GM23248 (cell line): ENCODE results near the gene TRHDE. TPM values are rescaled to one million over a fixed set of nuclear protein-coding genes. Genes with fewer than 3 reads are reported as not detected.

Experiments
- DNase-seq: peaks from one replicate; pipeline ENCODE4 v3.0.0-alpha.2; 2015
- H2AFZ ChIP-seq: fragments of 200-600 bp; sonication (generic); 2 replicates; pipeline ENCODE4 v1.6.1; 2016; ENCODE audit warnings: antibody characterized with exemption
- H3F3A ChIP-seq: fragments of 200-600 bp; sonication (generic); 2 replicates; pipeline ENCODE4 v1.6.1; 2016; ENCODE audit warnings: mild to moderate bottlenecking, antibody characterized with exemption, mixed run types; ENCODE audit not compliant: insufficient read depth
- H3K27ac ChIP-seq: fragments of 200-600 bp; sonication (generic); 2 replicates; pipeline ENCODE4 v1.5.1; 2016; ENCODE audit warnings: mild to moderate bottlenecking
- H3K27me3 ChIP-seq: fragments of 200-600 bp; sonication (generic); replicated peaks from 2 replicates; pipeline ENCODE4 v1.6.1; 2016; ENCODE audit warnings: mild to moderate bottlenecking; ENCODE audit not compliant: insufficient read depth
- H3K36me3 ChIP-seq: fragments of 200-600 bp; sonication (generic); 2 replicates; pipeline ENCODE4 v1.6.1; 2016; ENCODE audit warnings: low read depth, mild to moderate bottlenecking
- H3K4me1 ChIP-seq: fragments of 200-600 bp; sonication (generic); 2 replicates; pipeline ENCODE4 v1.6.1; 2016; ENCODE audit warnings: mild to moderate bottlenecking; ENCODE audit not compliant: insufficient read depth
- H3K4me2 ChIP-seq: fragments of 200-600 bp; sonication (generic); one replicate; pipeline ENCODE4 v1.6.1; 2016; ENCODE audit warnings: mild to moderate bottlenecking; ENCODE audit not compliant: unreplicated experiment
- H3K4me3 ChIP-seq: fragments of 200-600 bp; sonication (generic); 2 replicates; pipeline ENCODE4 v1.5.1; 2016; ENCODE audit warnings: mild to moderate bottlenecking
- H3K79me2 ChIP-seq: fragments of 200-600 bp; sonication (generic); 2 replicates; pipeline ENCODE4 v1.6.1; 2016; ENCODE audit warnings: mild to moderate bottlenecking; ENCODE audit not compliant: insufficient read depth
- H3K9ac ChIP-seq: fragments of 200-600 bp; sonication (generic); 2 replicates; pipeline ENCODE4 v1.6.1; 2016; ENCODE audit warnings: mild to moderate bottlenecking
- H3K9me2 ChIP-seq: fragments of 200-600 bp; sonication (generic); 2 replicates; pipeline ENCODE4 v1.6.1; 2016; ENCODE audit warnings: mixed run types, mild to moderate bottlenecking, moderate library complexity; ENCODE audit not compliant: insufficient read depth
- H3K9me3 ChIP-seq: fragments of 200-600 bp; sonication (generic); one replicate; pipeline ENCODE4 v1.6.1; 2017; ENCODE audit warnings: low read depth
- H4K20me1 ChIP-seq: fragments of 200-600 bp; sonication (generic); 2 replicates; pipeline ENCODE4 v1.6.0; 2016; ENCODE audit not compliant: insufficient read depth
- EZH2 ChIP-seq: fragments of 200-600 bp; sonication (generic); IDR thresholded peaks from 2 replicates; pipeline ENCODE4 v1.6.1; 2018; ENCODE audit warnings: antibody characterized with exemption, mild to moderate bottlenecking; ENCODE audit not compliant: insufficient read depth, poor library complexity, severe bottlenecking
- EZH2phosphoT487 ChIP-seq: fragments of 200-600 bp; sonication (generic); IDR thresholded peaks from 2 replicates; pipeline ENCODE4 v1.6.1; 2018; ENCODE audit warnings: antibody characterized with exemption, moderate library complexity, mild to moderate bottlenecking, low read depth; ENCODE audit not compliant: insufficient read depth
- WGBS, 2 experiments: methylation state at CpG; one replicate each; pipeline ENCODE4 v1.1.6; 2015 to 2017; ENCODE audit warnings: low lambda C conversion rate in 2 of 2, low coverage in 1 of 2; ENCODE audit errors: missing lambda C conversion rate in 2 of 2; 5-methylcytosine and 5-hydroxymethylcytosine counted together
- in situ Hi-C: fragments of 300-500 bp; cut with MboI; formaldehyde crosslinking; loops from 2 replicates; pipeline ENCODE4 v1.15.0; 2020
- polyA plus RNA-seq: library from polyadenylated mRNA; unstranded; fragments of >200 nt; fragmentation: Nextera tagmentation; extraction: Ambion mirVana; gene quantifications from 2 replicates; pipeline ENCODE4 v1.2.1, GENCODE V29; 2016
- total RNA-seq: library from RNA; depleted of rRNA; stranded (reverse); fragments of >200 nt; shearing (Covaris generic); gene quantifications from 2 replicates; pipeline ENCODE4 v1.2.3, GENCODE V29; 2014

TRHDE gene
- total and polyA plus RNA-seq, 2 experiments from 2014 or later, result 1.4 to 2.8 TPM

- Histone ChIP-seq H3K9ac (no peak overlapping the region), H3K4me2 (no peak overlapping the region), H3K4me1 (no peaks in the 10 kb centered on the region), H3K36me3 (no peaks in the 10 kb centered on the region), H3K27me3 (peaks cover 31% of the 10 kb centered on the region), H3F3A (no peaks in the 10 kb centered on the region), H2AFZ (no peak overlapping the region), H3K9me3 (no peaks in the 10 kb centered on the region), H3K79me2 (peaks cover 4% of the 10 kb centered on the region; the same call in 1 of the 2 replicates), H3K9me2 (no peaks in the 10 kb centered on the region), H4K20me1 (no peaks in the 10 kb centered on the region), H3K4me3 (0 out of 2 replicates have a peak overlapping the region, but pooled peaks have one; percentile 71), H3K27ac (no peak overlapping the region)
- 3 to 12% methylated on average over 1 of the region's 1 CpG for WGBS, 2 experiments
- TF ChIP-seq EZH2phosphoT487, result no peak
- TF ChIP-seq EZH2, result no peak
- in situ Hi-C loops, result no loop called here
- DNase-seq, result peak; percentile 39
Observed at GRCh38 chr12:72274931-72275330, 2.8 kb downstream of the TRHDE start.

- Histone ChIP-seq H3K27ac (no peak overlapping the region), H3K4me3 (no peak overlapping the region), H3F3A (no peaks in the 10 kb centered on the region), H3K27me3 (peaks cover 28% of the 10 kb centered on the region), H3K4me1 (no peaks in the 10 kb centered on the region), H3K79me2 (peaks cover 4% of the 10 kb centered on the region; the same call in 1 of the 2 replicates), H3K4me2 (no peak overlapping the region), H3K9me3 (no peaks in the 10 kb centered on the region), H3K36me3 (no peaks in the 10 kb centered on the region), H3K9me2 (no peaks in the 10 kb centered on the region), H4K20me1 (no peaks in the 10 kb centered on the region), H2AFZ (no peak overlapping the region), H3K9ac (no peak overlapping the region)
- in situ Hi-C loops, result no loop called here
- no peak for TF ChIP-seq EZH2phosphoT487
- no peak for TF ChIP-seq EZH2
- no peak for DNase-seq
- 28 to 33% methylated on average over 2 of the region's 2 CpGs for WGBS, 2 experiments
Observed at GRCh38 chr12:72275526-72275925, 3.4 kb downstream of the TRHDE start.

- Histone ChIP-seq H3K9ac (no peak overlapping the region), H3K36me3 (no peaks in the 10 kb centered on the region), H3K9me2 (no peaks in the 10 kb centered on the region), H3F3A (no peaks in the 10 kb centered on the region), H3K27ac (no peak overlapping the region), H3K79me2 (peaks cover 4% of the 10 kb centered on the region; the same call in 1 of the 2 replicates), H2AFZ (no peak overlapping the region), H3K4me1 (no peaks in the 10 kb centered on the region), H3K4me3 (no peak overlapping the region), H3K27me3 (peaks cover 23% of the 10 kb centered on the region), H3K4me2 (no peak overlapping the region), H3K9me3 (no peaks in the 10 kb centered on the region), H4K20me1 (no peaks in the 10 kb centered on the region)
- DNase-seq, result no peak
- WGBS, 2 experiments, result 38 to 42% methylated on average over 3 of the region's 3 CpGs
- no peak for TF ChIP-seq EZH2phosphoT487
- TF ChIP-seq EZH2, result no peak
- in situ Hi-C loops, result no loop called here
Observed at GRCh38 chr12:72276181-72276805, 4.1 kb downstream of the TRHDE start.

GRCh38 chr12:72277415-72277814, 5.2 kb downstream of the TRHDE start:
- peaks cover 4% of the 10 kb centered on the region; the same call in 1 of the 2 replicates for H3K79me2 ChIP-seq
- peak; percentile 16 for DNase-seq
- WGBS, 2 experiments, result 24 to 31% methylated on average over 2 of the region's 2 CpGs
- H3K27me3 ChIP-seq, result peaks cover 23% of the 10 kb centered on the region
- H3K9me2 ChIP-seq, result no peaks in the 10 kb centered on the region
- no peaks in the 10 kb centered on the region for H3F3A ChIP-seq
- no peaks in the 10 kb centered on the region for H3K9me3 ChIP-seq
- no peaks in the 10 kb centered on the region for H3K36me3 ChIP-seq
- H3K4me3 ChIP-seq, result no peak overlapping the region
- H3K4me1 ChIP-seq, result no peaks in the 10 kb centered on the region
- H3K4me2 ChIP-seq, result no peak overlapping the region
- no peak overlapping the region for H3K9ac ChIP-seq
- in situ Hi-C loops, result no loop called here
- no peaks in the 10 kb centered on the region for H4K20me1 ChIP-seq
- TF ChIP-seq EZH2 (no peak), EZH2phosphoT487 (no peak)
- H3K27ac ChIP-seq, result peak overlapping the region; percentile 22; the same call in 1 of the 2 replicates
- H2AFZ ChIP-seq, result no peak overlapping the region; the same call in 1 of the 2 replicates
